CD14-positive monocyte (primary cell): ENCODE measurements around the gene MSLN. TPM values are rescaled to one million over a fixed set of nuclear protein-coding genes. Genes with fewer than 3 reads are reported as not detected.

Source experiments
- DNase-seq, 3 donors: peaks; one replicate each; pipeline ENCODE4 v3.0.0-alpha.2; 2011 to 2022
- H2AFZ ChIP-seq: 2 replicates; pipeline ENCODE4 v1.6.0; 2012; ENCODE audit warnings: mild to moderate bottlenecking, low read depth, low read length, inconsistent platforms; ENCODE audit not compliant: insufficient read depth, poor library complexity, severe bottlenecking
- H3K27ac ChIP-seq, 2 donors: 1 replicate in 1 of 2; 2 replicates in 1 of 2; pipeline ENCODE4 v1.5.1; 2012 to 2013; ENCODE audit warnings: low read length in 2 of 2, control low read depth in 1 of 2, inconsistent platforms in 1 of 2, low read depth in 1 of 2, mild to moderate bottlenecking in 1 of 2
- H3K27me3 ChIP-seq, 2 donors: one replicate each; pipeline versions ENCODE4 v1.6.0 to v1.6.1; 2011 to 2013; ENCODE audit warnings: low read length in 2 of 2; ENCODE audit not compliant: control insufficient read depth in 2 of 2, insufficient read depth in 2 of 2
- H3K36me3 ChIP-seq, 2 donors: replicated peaks in 1 of 2; 1 replicate in 1 of 2; 2 replicates in 1 of 2; pipeline versions ENCODE4 v1.5.1 to v1.6.1; 2012 to 2013; ENCODE audit warnings: low read length in 2 of 2, control low read depth in 1 of 2, inconsistent platforms in 1 of 2, mild to moderate bottlenecking in 1 of 2; ENCODE audit not compliant: insufficient read depth in 2 of 2, control insufficient read depth in 1 of 2
- H3K4me1 ChIP-seq, 2 donors: 1 replicate in 1 of 2; 2 replicates in 1 of 2; pipeline versions ENCODE4 v1.5.1 to v1.6.1; 2012 to 2013; ENCODE audit warnings: low read length in 2 of 2, control low read depth in 1 of 2, inconsistent platforms in 1 of 2, mild to moderate bottlenecking in 1 of 2, moderate library complexity in 1 of 2; ENCODE audit not compliant: insufficient read depth in 2 of 2, control insufficient read depth in 1 of 2
- H3K4me2 ChIP-seq: replicated peaks from 2 replicates; pipeline ENCODE3; 2012; ENCODE audit warnings: low read length, moderate library complexity, mild to moderate bottlenecking; ENCODE audit not compliant: poor library complexity, severe bottlenecking; ENCODE audit errors: extremely low read depth
- H3K4me3 ChIP-seq, 3 experiments: fragments of 200-600 bp in 1 of 3; sonication (generic) in 1 of 3; replicated peaks in 1 of 3; 1 replicate in 2 of 3; 2 replicates in 1 of 3; pipeline ENCODE4 v1.5.1; 2011 to 2013; ENCODE audit warnings: low read length in 3 of 3, mild to moderate bottlenecking in 3 of 3, control low read depth in 2 of 3, low read depth in 2 of 3, inconsistent platforms in 1 of 3, moderate library complexity in 1 of 3
- H3K79me2 ChIP-seq: 2 replicates; pipeline ENCODE4 v1.6.0; 2012; ENCODE audit warnings: mild to moderate bottlenecking, control low read depth, inconsistent platforms, low read length, moderate library complexity; ENCODE audit not compliant: insufficient read depth
- H3K9ac ChIP-seq: 2 replicates; pipeline ENCODE4 v1.6.0; 2017; ENCODE audit warnings: low read length, mild to moderate bottlenecking; ENCODE audit not compliant: insufficient read depth, poor library complexity, severe bottlenecking
- H3K9me3 ChIP-seq, 2 donors: replicated peaks in 1 of 2; 1 replicate in 1 of 2; 2 replicates in 1 of 2; pipeline versions ENCODE4 v1.5.1 to v1.6.1; 2012 to 2013; ENCODE audit warnings: low read length in 2 of 2, control low read depth in 1 of 2; ENCODE audit not compliant: control insufficient read depth in 1 of 2, insufficient read depth in 1 of 2
- H4K20me1 ChIP-seq: 2 replicates; pipeline ENCODE4 v1.6.0; 2012; ENCODE audit warnings: mild to moderate bottlenecking, low read length, control low read depth, moderate library complexity; ENCODE audit not compliant: insufficient read depth
- H3K27ac Mint-ChIP-seq, 7 donors: one replicate each; pipeline ENCODE4 v1.8.0; 2020; ENCODE audit warnings: mild to moderate bottlenecking in 7 of 7, mixed read lengths in 7 of 7, moderate library complexity in 6 of 7, inconsistent platforms in 2 of 7
- H3K27me3 Mint-ChIP-seq, 3 donors: one replicate each; pipeline ENCODE4 v1.8.0; 2021 to 2022; ENCODE audit warnings: low read depth in 3 of 3, mild to moderate bottlenecking in 3 of 3, mixed read lengths in 3 of 3, moderate library complexity in 3 of 3, inconsistent platforms in 1 of 3
- H3K36me3 Mint-ChIP-seq, 2 donors: one replicate each; pipeline ENCODE4 v1.8.0; 2020; ENCODE audit warnings: mixed read lengths in 2 of 2, inconsistent platforms in 1 of 2, mild to moderate bottlenecking in 1 of 2
- H3K4me1 Mint-ChIP-seq: one replicate; pipeline ENCODE4 v1.8.0; 2020; ENCODE audit warnings: mild to moderate bottlenecking, mixed read lengths
- H3K4me3 Mint-ChIP-seq, 2 donors: one replicate each; pipeline ENCODE4 v1.8.0; 2020; ENCODE audit warnings: mild to moderate bottlenecking in 2 of 2, mixed read lengths in 2 of 2, moderate library complexity in 1 of 2
- H3K9me3 Mint-ChIP-seq, 7 donors: one replicate each; pipeline ENCODE4 v1.8.0; 2020 to 2022; ENCODE audit warnings: mixed read lengths in 7 of 7, mild to moderate bottlenecking in 6 of 7, moderate library complexity in 6 of 7, inconsistent platforms in 2 of 7
- WGBS: methylation state at CpG from one replicate; pipeline ENCODE4 v1.1.5; 2013; ENCODE audit warnings: missing lambda C conversion rate; ENCODE audit not compliant: insufficient coverage; 5-methylcytosine and 5-hydroxymethylcytosine counted together
- intact Hi-C, 2 donors: fragments of 100-400 bp; cut with micrococcal nuclease; formaldehyde crosslinking; loops; one replicate each; pipeline versions ENCODE4 v1.15.0 to v1.15.1; 2023
- polyA plus RNA-seq, 3 donors: library from polyadenylated mRNA; depleted of rRNA in 1 of 3; unstranded in 2 of 3; stranded (reverse) in 1 of 3; fragments of 300-500 nt in 2 of 3; fragments of >200 nt in 1 of 3; fragmentation: Illumina TruSeq in 2 of 3; gene quantifications; 1 replicate in 2 of 3; 2 replicates in 1 of 3; pipeline ENCODE4 v1.2.3, GENCODE V29; 2012 to 2021
- TF ChIP-seq, protein P1 (sequence below): fragments of 200-600 bp; IDR thresholded peaks from one replicate; pipeline ENCODE4 v1.8.0; 2022; ENCODE audit warnings: antibody characterized with exemption, mild to moderate bottlenecking

Gene MSLN
- polyA plus RNA-seq, 3 donors, result 0.07 to 0.29 TPM; not detected in 1

DNA sequence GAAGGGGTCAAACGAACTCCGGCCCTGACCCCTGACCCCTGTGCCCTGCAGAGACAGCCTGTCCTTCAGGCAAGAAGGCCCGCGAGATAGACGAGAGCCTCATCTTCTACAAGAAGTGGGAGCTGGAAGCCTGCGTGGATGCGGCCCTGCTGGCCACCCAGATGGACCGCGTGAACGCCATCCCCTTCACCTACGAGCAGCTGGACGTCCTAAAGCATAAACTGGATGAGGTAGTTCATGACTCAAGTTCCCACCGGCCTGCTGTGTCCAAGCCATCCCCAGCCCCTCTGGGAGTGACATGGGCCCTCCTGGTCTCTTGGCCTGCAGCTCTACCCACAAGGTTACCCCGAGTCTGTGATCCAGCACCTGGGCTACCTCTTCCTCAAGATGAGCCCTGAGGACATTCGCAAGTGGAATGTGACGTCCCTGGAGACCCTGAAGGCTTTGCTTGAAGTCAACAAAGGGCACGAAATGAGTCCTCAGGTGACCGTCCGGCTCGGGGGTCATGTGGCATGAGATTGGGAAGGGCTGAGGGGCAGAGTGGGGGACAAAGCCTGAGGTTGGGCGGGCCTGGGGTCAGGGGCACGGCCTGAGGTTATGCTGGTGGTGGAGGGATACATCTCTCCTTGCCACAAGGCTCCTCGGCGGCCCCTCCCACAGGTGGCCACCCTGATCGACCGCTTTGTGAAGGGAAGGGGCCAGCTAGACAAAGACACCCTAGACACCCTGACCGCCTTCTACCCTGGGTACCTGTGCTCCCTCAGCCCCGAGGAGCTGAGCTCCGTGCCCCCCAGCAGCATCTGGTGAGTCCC is 5.7 kb downstream of the MSLN start:
- Mint-ChIP-seq H3K36me3 (no peaks in the 10 kb centered on the region), H3K4me1 (no peaks in the 10 kb centered on the region), H3K4me3 (no peak overlapping the region), H3K27me3 (peaks cover 0 to 11% (median 1%) of the 10 kb centered on the region in 3 donors), H3K27ac (peak overlapping the region in 1 of 7 donors; percentile 33), H3K9me3 (no peaks in the 10 kb centered on the region)
- H3K27me3 ChIP-seq, result peaks cover 0 to 2% of the 10 kb centered on the region in 2 donors
- H4K20me1 ChIP-seq, result no peaks in the 10 kb centered on the region
- 93% methylated on average over 23 of the region's 29 CpGs for WGBS
- H3K36me3 ChIP-seq, result no peaks in the 10 kb centered on the region
- no peaks in the 10 kb centered on the region for H3K4me1 ChIP-seq
- H3K27ac ChIP-seq, result no peak overlapping the region
- intact Hi-C loops, result no loop called here
- H3K79me2 ChIP-seq, result no peaks in the 10 kb centered on the region
- no peak overlapping the region for H3K9ac ChIP-seq
- no peak for DNase-seq
- no peak overlapping the region for H2AFZ ChIP-seq
- no peaks in the 10 kb centered on the region for H3K9me3 ChIP-seq
- TF ChIP-seq, protein P1, sequence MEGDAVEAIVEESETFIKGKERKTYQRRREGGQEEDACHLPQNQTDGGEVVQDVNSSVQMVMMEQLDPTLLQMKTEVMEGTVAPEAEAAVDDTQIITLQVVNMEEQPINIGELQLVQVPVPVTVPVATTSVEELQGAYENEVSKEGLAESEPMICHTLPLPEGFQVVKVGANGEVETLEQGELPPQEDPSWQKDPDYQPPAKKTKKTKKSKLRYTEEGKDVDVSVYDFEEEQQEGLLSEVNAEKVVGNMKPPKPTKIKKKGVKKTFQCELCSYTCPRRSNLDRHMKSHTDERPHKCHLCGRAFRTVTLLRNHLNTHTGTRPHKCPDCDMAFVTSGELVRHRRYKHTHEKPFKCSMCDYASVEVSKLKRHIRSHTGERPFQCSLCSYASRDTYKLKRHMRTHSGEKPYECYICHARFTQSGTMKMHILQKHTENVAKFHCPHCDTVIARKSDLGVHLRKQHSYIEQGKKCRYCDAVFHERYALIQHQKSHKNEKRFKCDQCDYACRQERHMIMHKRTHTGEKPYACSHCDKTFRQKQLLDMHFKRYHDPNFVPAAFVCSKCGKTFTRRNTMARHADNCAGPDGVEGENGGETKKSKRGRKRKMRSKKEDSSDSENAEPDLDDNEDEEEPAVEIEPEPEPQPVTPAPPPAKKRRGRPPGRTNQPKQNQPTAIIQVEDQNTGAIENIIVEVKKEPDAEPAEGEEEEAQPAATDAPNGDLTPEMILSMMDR, result no peak
- no peak overlapping the region for H3K4me3 ChIP-seq
- H3K4me2 ChIP-seq, result no peak overlapping the region

DNA sequence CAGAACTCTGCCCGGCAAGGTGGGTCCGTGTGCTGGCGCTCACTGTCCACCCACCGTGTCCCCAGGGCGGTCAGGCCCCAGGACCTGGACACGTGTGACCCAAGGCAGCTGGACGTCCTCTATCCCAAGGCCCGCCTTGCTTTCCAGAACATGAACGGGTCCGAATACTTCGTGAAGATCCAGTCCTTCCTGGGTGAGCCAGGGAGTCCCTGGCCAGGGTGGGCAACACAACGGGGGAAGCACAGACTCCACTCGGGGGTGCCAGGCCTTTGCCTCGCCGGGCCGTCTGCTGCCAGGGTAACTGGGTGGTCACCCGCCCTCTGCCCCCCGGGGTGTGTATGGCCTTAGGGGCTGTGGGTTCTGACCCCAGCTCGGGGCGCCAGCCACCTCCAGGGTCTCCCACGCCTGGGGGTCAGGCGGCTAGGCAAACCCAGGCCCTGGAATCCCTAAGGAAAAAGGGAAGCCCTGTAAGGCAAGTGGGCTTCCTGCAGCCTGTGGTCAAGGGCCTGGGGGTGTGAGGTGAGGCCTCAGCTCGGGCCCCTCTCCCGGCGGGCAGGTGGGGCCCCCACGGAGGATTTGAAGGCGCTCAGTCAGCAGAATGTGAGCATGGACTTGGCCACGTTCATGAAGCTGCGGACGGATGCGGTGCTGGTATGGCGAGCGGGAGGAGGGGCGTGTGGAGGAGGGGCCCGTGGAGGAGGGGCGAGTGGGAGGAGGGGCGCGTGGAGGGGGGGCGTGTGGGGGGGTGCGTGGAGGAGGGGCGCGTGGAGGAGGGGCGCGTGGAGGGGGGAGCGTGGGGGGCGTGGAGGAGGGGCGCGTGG is 6.5 kb downstream of the MSLN start:
- TF ChIP-seq, protein P1, result no peak
- H3K9me3 ChIP-seq, result no peaks in the 10 kb centered on the region
- no peak for DNase-seq
- WGBS, result 80% methylated on average over 21 of the region's 48 CpGs
- Mint-ChIP-seq H3K27ac (no peak overlapping the region), H3K4me3 (no peak overlapping the region), H3K36me3 (no peaks in the 10 kb centered on the region), H3K9me3 (no peaks in the 10 kb centered on the region), H3K4me1 (no peaks in the 10 kb centered on the region), H3K27me3 (peaks cover 0 to 10% (median 3%) of the 10 kb centered on the region in 3 donors)
- H3K9ac ChIP-seq, result no peak overlapping the region
- H3K27me3 ChIP-seq, result peaks cover 0 to 2% of the 10 kb centered on the region in 2 donors
- no peak overlapping the region for H3K4me2 ChIP-seq
- H3K79me2 ChIP-seq, result no peaks in the 10 kb centered on the region
- intact Hi-C loops, result no loop called here
- H3K4me1 ChIP-seq, result no peaks in the 10 kb centered on the region
- H3K36me3 ChIP-seq, result no peaks in the 10 kb centered on the region
- H3K4me3 ChIP-seq, result no peak overlapping the region
- no peaks in the 10 kb centered on the region for H4K20me1 ChIP-seq
- H2AFZ ChIP-seq, result no peak overlapping the region
- H3K27ac ChIP-seq, result no peak overlapping the region
